PC-9 (cell line): Measurements from ENCODE around the gene GLS.

Source experiments
- CTCF ChIP-seq: fragments of 200-600 bp; sonication (generic); conservative IDR thresholded peaks from 2 replicates; pipeline ENCODE4 v1.6.1; 2017; ENCODE audit warnings: mixed run types, antibody characterized with exemption, mild to moderate bottlenecking, moderate library complexity
- EZH2 ChIP-seq: fragments of 200-600 bp; sonication (generic); IDR thresholded peaks from 2 replicates; pipeline ENCODE4 v1.8.0; 2017; ENCODE audit warnings: antibody characterized with exemption, low read depth

DNA sequence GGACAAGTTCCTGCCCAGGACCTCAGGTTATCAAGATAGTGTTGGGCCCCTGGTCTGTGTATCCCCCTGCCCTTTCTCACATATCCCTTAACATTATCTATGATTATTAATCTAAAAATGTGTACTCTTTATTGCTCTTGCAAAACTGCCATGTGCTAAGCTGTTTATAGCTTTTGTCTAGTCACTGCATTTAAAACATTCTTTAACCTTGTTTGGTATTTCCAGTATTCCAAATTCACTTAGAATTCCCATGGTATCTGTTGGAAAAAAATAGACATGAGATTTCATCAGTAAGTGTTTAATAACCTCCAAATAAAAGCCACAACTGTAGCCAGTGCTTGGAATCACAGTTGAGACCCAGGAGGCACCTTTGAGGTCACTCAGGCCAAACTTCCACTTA is 16.2 kb upstream of the GLS start:
- TF ChIP-seq CTCF (no peak), EZH2 (no peak)
